ENCODE data around the gene SPDYE16.
"Not testable (repeated sequence)": the region's sequence is repeated elsewhere in the genome, so short reads cannot be mapped to it uniquely, and the experiment has no call there.

GRCh38 chr7:76592694-76593093, 49.6 kb upstream of the SPDYE16 start:
- TF ChIP-seq CTCF, POLR2AphosphoS5 (IDR thresholded peaks at IDR 0.05): not testable (repeated sequence)
